GM12878 (cell line): Measurements from ENCODE around the gene VKORC1. TPM values are rescaled to one million over a fixed set of nuclear protein-coding genes. Genes with fewer than 3 reads are reported as not detected.

Experiments
- IKZF2 ChIP-seq, 2 experiments: fragments of 450-650 bp; IDR thresholded peaks; 2 replicates each; pipeline ENCODE4 v1.6.1; 2017; ENCODE audit warnings: mild to moderate bottlenecking in 2 of 2, moderate library complexity in 2 of 2
- IRF5 ChIP-seq: fragments of 450-650 bp; IDR thresholded peaks from 2 replicates; pipeline ENCODE4 v1.6.1; 2017; ENCODE audit warnings: borderline replicate concordance
- JUND ChIP-seq: IDR thresholded peaks from 2 replicates; pipeline ENCODE4 v1.6.1; 2012; ENCODE audit warnings: low read depth, mild to moderate bottlenecking, low read length, improper control_type of control experiment, moderate library complexity
- PAX5 ChIP-seq: IDR thresholded peaks from 2 replicates; pipeline ENCODE4 v1.6.1; 2011; ENCODE audit warnings: low read depth, low read length, borderline replicate concordance
- SREBF2 ChIP-seq: IDR thresholded peaks from 2 replicates; pipeline ENCODE4 v1.6.1; 2012; ENCODE audit warnings: mild to moderate bottlenecking, low read length
- ZBTB33 ChIP-seq: fragments of 450-650 bp; IDR thresholded peaks from 2 replicates; pipeline ENCODE4 v1.6.1; 2017; ENCODE audit warnings: mild to moderate bottlenecking
- ZNF687 ChIP-seq: fragments of 450-650 bp; IDR thresholded peaks from 2 replicates; pipeline ENCODE4 v1.6.1; 2017; ENCODE audit warnings: mild to moderate bottlenecking, moderate library complexity
- polyA plus RNA-seq, 11 experiments: library from polyadenylated mRNA; depleted of rRNA in 4 of 11; unstranded in 6 of 11; stranded (reverse) in 5 of 11; fragments of >200 nt; fragmentation: Nextera tagmentation in 4 of 11; fragmentation: Illumina TruSeq in 1 of 11; extraction: Ambion mirVana in 4 of 11; extraction: Trizol in 1 of 11; gene quantifications; 1 replicate in 1 of 11; 2 replicates in 10 of 11; pipeline versions ENCODE4 v1.2.1 to v1.2.3, GENCODE V29; 2011 to 2016; ENCODE audit warnings: inconsistent platforms in 2 of 11, missing spikeins in 2 of 11, low read depth in 1 of 11
- total RNA-seq, 4 experiments: library from RNA; depleted of rRNA in 3 of 4; stranded (reverse); fragments of >200 nt in 3 of 4; fragmentation: Illumina TruSeq in 1 of 4; extraction: Trizol in 1 of 4; gene quantifications; 2 replicates each; pipeline versions ENCODE4 v1.2.1 to v1.2.3, GENCODE V29; 2013 to 2021

Gene VKORC1
- total and polyA plus RNA-seq, 10 of the 15 experiments (the other 5 are each of a cell fraction or from before 2014, with no cell fraction given) = 19.8 to 140 (median 57.7) TPM

GRCh38 chr16:31061813-31062440 is 32.7 kb downstream of the VKORC1 start (continued):
- no peak for TF ChIP-seq JUND
- no peak for TF ChIP-seq IKZF2 (IDR thresholded peaks at IDR 0.05)
- TF ChIP-seq ZNF687 = no peak
- no peak for TF ChIP-seq PAX5
- no peak for TF ChIP-seq ZBTB33
- no peak for TF ChIP-seq SREBF2
- TF ChIP-seq IRF5 = no peak
- TF ChIP-seq, all 136 proteins: peak for 0
